ENCODE data around the gene ASTN2.

ASTN2 gene, protein sequence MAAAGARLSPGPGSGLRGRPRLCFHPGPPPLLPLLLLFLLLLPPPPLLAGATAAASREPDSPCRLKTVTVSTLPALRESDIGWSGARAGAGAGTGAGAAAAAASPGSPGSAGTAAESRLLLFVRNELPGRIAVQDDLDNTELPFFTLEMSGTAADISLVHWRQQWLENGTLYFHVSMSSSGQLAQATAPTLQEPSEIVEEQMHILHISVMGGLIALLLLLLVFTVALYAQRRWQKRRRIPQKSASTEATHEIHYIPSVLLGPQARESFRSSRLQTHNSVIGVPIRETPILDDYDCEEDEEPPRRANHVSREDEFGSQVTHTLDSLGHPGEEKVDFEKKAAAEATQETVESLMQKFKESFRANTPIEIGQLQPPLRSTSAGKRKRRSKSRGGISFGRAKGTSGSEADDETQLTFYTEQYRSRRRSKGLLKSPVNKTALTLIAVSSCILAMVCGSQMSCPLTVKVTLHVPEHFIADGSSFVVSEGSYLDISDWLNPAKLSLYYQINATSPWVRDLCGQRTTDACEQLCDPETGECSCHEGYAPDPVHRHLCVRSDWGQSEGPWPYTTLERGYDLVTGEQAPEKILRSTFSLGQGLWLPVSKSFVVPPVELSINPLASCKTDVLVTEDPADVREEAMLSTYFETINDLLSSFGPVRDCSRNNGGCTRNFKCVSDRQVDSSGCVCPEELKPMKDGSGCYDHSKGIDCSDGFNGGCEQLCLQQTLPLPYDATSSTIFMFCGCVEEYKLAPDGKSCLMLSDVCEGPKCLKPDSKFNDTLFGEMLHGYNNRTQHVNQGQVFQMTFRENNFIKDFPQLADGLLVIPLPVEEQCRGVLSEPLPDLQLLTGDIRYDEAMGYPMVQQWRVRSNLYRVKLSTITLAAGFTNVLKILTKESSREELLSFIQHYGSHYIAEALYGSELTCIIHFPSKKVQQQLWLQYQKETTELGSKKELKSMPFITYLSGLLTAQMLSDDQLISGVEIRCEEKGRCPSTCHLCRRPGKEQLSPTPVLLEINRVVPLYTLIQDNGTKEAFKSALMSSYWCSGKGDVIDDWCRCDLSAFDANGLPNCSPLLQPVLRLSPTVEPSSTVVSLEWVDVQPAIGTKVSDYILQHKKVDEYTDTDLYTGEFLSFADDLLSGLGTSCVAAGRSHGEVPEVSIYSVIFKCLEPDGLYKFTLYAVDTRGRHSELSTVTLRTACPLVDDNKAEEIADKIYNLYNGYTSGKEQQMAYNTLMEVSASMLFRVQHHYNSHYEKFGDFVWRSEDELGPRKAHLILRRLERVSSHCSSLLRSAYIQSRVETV (N-terminal part only)

DNA sequence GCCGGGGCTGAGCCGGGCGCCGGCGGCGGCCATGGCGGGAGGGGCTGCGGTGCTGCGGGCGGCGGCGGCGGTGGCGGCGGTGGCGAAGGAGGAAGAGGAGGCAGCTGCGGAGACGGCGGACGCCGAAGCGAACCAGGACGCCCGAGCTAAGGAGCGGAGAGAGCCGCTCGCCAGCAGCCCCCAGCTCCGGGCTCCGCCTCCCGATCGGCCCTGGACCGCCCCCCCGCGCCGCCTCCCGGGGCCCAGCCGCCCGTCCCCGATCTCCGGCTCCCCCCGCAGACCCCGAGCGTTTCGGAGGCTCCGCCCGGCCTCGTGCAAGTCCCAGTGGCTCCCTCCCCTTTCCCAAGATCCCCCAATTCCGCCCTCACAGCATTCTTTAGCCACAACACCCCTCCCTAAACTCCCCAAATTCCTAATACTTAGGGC, at the start of gene ASTN2:
TSS of gene ASTN2 (minus strand) at position 152 of the 426 bp plus-strand sequence. CDS start at position 33, 119 bp downstream.
- no peak for DNase-seq (ENCODE audit: low read depth in 2 of 2)

DNA sequence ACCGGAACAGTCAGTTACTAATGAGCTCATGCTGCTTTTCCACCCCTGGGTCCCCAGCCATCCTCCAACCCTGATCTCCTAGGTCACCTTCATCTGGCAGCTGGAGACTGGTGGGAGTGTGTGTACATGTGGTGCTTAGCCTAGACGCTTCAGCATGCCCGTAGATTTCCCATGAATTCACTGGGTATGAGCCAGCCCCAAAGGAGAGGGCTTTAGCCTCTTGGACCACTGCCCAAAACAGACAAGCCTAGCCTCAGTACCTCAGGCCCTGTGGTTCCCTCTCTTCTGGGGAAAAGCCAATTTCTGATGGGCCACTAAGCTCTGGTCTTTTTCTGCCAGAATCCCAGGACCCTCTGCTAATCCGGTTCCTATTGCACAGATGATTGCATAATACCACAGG, 48.0 kb upstream of the ASTN2 start:
- no peak for DNase-seq (ENCODE audit: low read depth in 2 of 2)

DNA sequence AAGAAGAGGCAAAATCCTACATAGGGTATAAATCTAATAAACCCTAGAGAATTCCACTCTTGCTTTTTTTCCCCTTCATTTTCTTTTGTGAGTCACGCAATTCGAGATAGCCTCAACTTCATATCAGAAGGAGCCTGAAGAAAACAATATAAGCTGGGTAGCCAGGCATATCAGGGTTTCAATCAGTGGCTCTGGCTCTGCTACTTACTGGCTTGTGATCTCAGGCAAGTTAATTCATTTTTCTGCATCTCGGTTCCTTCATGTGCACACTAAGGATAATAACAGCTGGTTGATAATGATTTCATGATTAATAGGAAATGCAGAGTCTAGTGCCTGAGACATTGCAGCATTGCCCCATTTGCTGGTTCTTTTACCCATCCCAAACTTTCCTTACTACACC, 46.5 kb upstream of the ASTN2 start:
- no peak for DNase-seq (ENCODE audit: low read depth in 2 of 2)

DNA sequence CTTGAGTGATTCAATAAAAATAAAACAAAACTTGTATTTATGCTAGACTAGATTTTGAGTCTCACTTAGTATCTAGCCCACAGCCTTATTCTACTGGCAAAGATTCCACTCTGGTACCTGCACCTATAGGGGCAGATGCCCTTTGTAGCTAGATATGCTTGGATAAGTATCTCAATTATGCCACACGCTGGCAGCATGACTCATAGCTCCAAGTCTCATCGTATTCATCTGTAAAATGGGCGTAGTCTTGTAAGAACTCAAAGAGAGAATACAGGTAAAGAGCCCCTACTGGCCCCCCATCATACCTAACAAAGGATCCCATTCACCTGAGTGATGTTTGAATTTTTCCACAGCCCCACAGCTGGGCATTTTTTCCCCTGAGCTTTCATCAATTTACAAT, 45.9 kb upstream of the ASTN2 start:
- DNase-seq (ENCODE audit: low read depth in 2 of 2): no peak

DNA sequence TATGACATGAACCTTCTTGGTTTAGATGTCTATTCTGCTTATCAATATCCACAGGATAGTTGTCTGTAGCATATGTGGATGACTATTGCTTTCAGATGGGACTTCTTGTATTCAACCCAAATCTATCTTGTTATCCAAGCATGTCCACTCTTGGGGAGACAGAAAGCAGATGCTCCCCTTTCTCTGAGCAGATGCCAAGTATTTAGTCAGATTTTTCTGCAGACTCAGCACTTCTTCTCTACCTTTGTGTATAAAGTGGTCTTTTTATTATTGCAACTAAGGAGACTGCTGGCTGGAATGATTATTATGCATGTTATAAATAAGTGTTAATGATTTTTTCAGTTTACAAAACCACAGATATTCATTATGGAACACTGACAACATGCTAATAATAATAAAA, 45.1 kb upstream of the ASTN2 start:
- no peak for DNase-seq (ENCODE audit: low read depth in 2 of 2)

DNA sequence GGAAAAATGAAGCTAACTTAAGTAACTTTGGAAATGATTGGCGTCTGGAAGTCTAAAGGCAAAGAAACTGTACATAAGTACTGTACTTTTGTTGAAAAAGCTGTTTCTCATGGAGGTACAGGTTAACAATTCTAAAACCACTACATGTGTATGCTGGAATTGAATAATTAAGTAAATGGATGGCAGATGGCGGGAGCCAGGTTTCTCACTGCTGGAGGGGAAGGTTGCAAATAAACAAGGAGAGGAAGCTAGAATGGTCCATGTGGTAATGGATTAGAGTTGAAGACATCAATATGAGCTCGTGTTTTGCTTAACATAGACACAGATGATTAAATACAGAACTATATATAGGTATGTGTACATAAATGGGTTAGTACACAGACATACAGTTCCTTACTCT, 43.2 kb upstream of the ASTN2 start:
- DNase-seq (ENCODE audit: low read depth in 2 of 2): no peak

DNA sequence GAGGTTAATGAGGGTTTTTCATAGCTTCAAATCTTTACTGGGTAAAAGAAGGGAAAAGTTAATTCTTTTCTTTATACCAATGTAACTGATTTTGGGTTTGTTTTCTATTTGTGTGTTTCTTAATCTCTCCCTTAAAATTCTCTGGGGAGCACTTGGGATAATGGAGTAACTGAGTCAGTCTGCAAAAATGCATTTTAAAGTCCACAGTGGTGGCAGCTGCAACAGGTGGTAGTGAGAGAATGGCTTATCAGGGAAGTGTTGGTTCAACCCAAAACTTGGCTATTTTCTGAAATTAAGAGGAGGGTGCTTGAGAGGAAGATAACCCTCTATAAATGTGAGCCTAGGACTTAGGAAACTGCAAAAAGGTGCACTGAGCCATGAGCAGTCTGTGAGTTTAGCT, 39.9 kb upstream of the ASTN2 start:
- no peak for DNase-seq (ENCODE audit: low read depth in 2 of 2)

DNA sequence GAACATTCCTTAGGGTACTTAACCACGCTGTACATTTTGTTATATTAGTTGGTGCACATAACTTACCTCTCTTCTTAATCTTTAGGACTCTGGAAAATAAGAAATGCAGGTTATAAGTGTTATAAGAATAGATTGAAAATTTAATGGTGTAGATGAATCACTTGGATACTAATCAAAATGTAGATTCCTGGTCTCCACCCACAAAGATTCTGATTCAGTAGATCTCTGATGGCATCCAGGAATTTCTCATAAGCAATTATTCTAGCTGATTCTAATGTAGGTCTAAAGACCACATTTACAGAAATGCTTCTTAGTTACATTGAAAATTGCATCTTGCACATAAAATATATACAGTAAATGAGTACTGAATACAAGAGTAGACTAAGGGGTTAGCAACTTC, 38.9 kb upstream of the ASTN2 start:
- DNase-seq (ENCODE audit: low read depth in 2 of 2): no peak

DNA sequence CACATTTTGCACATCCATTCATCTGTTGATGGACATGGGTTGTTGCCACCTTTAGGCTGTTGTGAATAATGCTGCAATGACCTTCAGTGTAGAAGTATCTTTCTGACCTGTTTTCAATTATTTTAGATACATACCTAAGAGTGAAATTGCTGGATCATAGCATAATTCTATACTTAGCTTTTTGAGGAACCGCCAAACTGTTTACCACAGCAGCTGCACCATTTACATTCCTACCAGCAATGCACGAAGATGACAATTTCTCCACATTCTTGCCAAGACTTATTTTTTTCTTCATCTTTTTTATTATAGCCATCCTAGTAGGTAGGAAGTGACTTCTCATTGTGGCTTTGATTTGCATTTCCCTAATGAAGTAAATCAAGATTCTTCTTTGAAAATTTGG, 36.5 kb upstream of the ASTN2 start:
- no peak for DNase-seq (ENCODE audit: low read depth in 2 of 2)

DNA sequence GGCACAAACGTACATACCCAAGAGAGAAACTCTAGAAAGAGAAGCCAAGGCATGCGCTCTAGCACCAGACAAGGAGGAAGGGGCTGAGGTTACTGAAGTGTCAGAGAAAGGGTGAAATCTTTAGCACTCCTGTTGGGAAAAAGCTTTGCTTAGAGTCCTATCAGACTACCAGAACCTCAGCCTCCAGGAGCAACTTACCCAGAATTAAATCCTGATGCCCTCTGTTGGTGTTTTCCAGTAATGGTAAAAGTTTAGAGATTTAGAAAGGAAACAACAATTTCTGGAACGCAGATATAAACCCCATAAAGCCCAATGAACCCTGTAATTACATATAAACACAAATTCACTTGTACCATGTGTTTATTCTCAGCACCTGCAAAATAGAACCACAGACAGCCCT, 33.2 kb upstream of the ASTN2 start:
- no peak for DNase-seq (ENCODE audit: low read depth in 2 of 2)

DNA sequence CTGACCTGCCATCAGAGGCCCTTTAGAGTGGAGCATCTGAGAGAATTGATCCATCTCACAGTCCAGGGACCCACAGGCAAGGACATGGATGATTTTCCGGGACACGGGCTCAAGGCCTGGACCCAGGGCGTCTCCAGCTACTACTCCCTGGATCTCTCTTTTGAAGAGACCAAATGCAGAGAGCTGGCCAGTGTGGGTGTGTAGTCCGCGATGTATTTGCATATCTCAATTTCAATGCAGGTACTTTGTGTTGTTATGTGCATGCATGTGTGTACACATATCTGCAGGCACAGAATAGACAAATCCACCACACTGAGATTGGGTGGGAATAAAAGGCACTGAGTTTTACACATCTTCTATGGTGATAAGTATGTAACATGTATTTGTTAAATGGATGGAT, 30.8 kb upstream of the ASTN2 start:
- DNase-seq (ENCODE audit: low read depth in 2 of 2): no peak

DNA sequence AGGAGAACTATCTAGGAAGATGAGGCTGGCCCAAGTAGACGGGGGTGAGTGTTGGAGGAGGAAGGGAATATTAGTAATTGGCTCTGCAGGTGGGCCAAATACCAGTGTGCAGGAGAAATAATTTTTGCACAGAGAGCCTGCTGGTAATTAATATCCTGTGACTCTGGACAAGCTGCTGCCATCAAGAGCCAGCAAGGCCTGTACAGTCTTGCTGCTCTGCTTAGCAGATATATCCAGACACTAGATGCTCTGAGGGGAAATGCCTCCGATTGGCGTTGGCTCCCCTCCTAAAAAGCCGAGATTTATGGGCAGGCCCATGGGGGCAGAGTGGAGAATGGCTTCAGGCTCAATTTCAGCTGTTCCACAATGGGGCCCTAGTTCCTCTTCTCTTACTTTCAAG, 29.6 kb upstream of the ASTN2 start:
- DNase-seq (ENCODE audit: low read depth in 2 of 2): no peak

DNA sequence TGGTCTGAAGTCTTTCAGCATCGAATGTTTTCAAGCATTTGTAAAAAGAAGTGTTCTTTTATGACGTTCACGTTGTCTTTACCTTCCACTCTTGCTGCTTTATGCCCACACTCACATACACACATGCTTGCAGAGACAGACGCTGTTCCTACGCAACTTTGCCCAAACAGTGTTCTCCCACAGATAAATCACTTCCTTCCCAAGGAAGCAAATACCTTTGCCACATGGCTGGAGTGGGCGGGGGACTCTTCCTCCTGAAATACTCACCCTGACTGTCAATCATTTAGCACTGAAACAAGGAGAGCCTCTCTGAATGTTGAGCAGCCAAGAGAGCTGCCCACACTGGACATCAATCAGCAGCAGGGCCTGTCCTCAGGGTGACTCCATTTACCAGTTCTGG, 22.4 kb upstream of the ASTN2 start:
- DNase-seq (ENCODE audit: low read depth in 2 of 2): no peak

DNA sequence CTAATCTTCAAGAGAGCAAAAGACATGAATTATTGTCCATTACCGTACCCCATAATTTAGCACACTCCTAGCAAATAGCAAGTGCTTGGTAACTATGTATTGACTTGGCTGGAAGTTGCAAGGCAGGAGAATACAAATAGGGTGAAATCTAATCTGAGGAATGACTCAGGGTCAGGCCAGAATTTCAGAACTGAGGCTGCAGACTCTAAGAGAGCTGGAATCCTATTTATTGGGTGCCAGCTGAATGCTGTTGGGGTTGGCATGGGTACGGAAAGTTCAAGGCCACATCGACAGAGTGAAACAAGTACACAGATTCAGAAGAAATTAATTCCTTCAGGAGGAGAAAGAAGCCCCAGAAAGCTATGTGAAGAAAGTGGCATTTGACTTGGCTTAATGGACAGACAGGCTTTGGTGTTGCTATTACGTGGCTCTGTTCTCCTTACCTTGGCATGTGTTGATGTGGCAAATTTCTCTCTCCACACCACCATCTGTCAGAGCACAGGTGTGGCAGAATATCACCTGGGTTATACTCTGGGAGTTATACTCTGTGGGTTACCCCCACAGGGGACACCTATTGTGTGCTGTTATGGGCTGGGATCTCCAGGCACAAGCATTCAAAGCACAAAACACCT, 20.9 kb upstream of the ASTN2 start:
- no peak for DNase-seq (ENCODE audit: low read depth in 2 of 2)

DNA sequence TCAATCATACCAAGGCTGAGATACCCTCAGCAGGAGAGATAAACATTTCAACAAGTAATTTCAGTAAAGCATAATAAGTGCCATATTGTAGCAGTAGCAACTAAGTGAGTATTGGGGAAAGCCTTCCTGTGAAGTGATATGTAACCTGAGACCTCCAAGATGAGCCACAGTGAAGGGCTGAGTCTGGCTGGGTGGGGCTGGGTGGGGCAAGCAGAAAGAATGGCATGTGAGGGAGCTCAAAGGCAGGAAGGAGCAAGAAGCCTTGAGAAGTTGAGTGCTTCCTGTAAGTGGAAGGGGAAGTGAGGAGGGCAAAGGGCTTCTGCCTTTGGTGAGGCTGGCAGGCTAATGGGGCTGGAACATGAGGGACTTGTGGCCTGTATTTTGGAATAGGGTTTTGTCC, 19.7 kb upstream of the ASTN2 start:
- DNase-seq (ENCODE audit: low read depth in 2 of 2): no peak

DNA sequence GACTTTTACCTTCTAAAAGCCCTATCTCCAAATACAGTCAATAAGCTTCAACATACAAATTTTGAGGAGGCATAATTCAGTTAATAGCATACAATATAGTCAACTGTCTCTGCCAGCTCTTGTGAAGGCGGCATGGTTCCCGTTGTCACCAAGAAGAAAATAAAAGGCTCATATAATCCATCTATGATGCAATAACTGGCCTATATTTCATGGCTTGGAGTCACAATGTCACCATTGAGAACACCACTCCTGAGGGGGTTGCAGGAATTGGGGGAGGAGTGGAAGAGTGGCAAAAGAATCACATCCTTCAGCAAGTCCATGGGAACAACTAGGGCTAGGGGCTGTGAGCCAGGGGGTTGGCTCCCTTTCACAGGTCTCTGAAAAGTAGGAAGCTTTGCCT, 16.0 kb upstream of the ASTN2 start:
- no peak for DNase-seq (ENCODE audit: low read depth in 2 of 2)

DNA sequence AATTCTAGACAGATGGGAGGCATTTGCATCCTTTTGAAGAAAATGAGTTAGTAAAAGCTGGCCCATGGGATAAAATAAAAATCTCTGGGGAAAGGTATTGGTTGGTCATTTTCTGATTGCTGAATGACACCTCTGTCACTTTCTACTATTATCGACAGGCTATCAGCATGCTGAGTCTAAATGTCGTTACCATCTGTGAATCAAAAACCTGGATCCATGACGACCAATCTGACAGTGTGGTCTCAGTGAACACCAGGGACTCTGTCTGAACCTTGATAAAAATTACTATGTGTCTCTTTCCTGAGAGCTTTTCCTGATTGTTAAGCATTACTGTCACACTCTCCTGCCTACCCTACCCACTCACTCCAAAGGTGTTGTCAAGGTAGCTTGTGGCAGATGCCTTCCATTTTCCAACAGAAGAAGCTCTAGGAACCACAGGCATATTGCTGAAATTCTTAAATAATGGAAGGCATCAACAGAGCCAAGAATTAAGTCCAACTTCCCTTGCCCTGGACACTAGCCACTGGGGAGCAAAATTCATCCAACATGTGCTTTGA, 12.6 kb upstream of the ASTN2 start:
- no peak for DNase-seq (ENCODE audit: low read depth in 2 of 2)

DNA sequence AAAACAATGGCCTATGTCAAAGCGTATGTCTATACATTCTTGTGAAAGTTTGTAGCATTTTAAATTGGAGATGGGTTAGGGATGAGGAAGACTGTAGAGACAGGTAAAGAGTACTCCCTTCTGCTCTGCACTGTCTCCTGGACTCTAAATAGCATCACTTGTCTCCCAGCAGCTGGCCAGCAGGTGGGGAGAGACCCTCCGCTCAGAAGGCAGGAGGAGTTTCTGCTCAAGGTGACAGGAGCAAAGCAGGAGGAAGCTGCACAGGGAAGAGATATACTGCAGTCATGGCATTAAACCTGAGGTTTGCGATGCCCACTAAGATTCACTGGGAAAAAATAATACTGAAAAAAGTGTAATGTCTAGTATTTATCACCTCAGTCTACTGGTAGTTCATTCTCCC, 10.7 kb upstream of the ASTN2 start:
- DNase-seq (ENCODE audit: low read depth in 2 of 2): no peak

DNA sequence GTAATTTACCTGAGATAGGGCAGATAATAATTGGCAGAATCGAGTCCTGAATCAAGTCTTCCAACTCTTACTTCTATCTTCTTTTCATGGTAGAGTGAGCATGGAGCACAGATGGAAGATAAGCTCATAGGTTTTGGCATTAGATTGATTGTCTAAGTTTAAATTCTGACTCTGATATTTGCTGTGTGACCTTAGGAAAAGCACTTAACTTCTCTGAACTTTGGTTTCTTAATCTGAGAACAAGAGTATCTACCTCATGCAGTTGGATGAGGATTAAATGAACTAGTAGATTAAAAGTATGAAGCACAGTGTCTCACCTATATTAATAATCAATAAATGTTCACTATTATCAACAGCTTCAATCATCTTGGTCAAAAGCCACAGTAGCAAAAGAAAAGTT, 9.4 kb upstream of the ASTN2 start:
- DNase-seq (ENCODE audit: low read depth in 2 of 2): no peak

DNA sequence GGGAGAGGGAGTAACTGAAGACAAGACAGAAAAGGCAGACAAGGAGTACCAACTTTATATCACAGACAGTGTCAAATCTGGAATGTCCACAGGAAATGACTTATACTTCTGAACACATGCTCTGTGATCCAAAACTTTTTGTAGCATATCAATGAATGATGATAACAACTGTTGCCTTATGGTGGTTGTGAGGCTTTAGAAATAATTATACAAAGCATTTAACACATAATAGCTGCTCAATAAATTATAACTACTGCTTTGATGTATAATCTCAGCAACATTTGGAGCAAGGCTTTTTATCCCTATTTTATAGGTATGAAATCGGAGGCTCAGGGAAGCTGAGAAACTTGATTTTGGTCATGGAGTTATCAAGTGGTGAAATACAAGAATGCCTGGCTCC, 3.3 kb upstream of the ASTN2 start:
- no peak for DNase-seq (ENCODE audit: low read depth in 2 of 2)

DNA sequence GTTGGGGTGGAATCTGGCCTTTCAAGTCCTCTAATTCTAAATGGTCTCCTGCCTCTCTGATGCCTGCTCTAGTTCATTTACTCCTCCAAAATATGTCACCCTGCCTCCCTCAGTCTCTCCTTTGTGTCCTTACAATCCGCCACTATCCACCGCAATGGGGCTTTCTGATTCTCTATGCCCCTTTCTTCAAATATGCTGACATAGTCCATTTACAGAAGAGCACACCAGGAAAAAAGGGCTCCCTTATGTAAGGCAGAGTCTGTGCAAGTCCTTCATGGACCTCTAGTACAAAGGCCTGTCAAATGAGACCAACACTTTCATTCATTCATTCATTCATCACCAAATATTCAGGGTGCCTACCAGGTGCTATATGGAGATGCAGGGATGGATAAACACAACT, 2.0 kb upstream of the ASTN2 start:
- DNase-seq (ENCODE audit: low read depth in 2 of 2): no peak

Measured in stimulated activated CD4-positive, alpha-beta T cell treated with anti-CD3 and anti-CD28 coated beads, Interleukin-1b, Interleukin-23, amount 100 ng/mL, for 4 hours (primary cell).